ENCODE measurements around the gene PTPRJ. TPM values are rescaled to one million over a fixed set of nuclear protein-coding genes. Genes with fewer than 3 reads are reported as not detected.

Gene PTPRJ
- total and polyA plus RNA-seq, 4 donors, result 4.1 to 24.7 (median 14.6) TPM

DNA sequence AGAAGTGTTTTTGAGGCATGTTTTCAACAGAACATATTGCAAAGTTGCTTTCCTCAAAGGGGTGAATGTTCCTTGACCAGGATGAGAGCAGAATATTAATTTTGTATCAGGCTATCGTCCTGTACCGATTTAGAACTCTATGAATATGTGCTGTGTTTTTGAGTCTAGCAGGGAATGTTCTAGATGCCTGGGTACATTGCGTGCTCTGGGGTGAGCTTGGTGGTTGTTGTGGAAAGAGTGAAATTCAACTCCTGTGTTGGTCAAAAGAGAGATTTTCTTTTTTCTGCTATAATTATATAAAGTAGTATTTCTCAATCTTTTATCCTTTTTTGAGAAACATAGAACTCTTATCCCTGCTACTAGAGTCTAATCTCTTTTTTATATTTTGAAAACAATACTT is 185.1 kb downstream of the PTPRJ start:
- WGBS, result 67% methylated on average over 3 of the region's 3 CpGs
- H3K27me3 ChIP-seq (ENCODE audit: control insufficient read depth in 4 of 4, insufficient read depth in 4 of 4, low read length in 3 of 4), result no peaks in the 10 kb centered on the region
- no peak overlapping the region for H3K4me3 ChIP-seq (ENCODE audit: low read depth in 1 of 3, low read length in 3 of 3)
- H3K4me1 ChIP-seq (ENCODE audit: control insufficient read depth in 4 of 4, insufficient read depth in 4 of 4, low read length in 3 of 4), result no peaks in the 10 kb centered on the region
- TF ChIP-seq FOXA2 (IDR thresholded peaks at IDR 0.05), result no peak
- no peak for TF ChIP-seq GABPA (IDR thresholded peaks at IDR 0.05 in 1 of 2, conservative IDR thresholded peaks at IDR 0.05 in 1 of 2)
- no peak for TF ChIP-seq JUND (IDR thresholded peaks at IDR 0.05)
- no peak for TF ChIP-seq SP1 (IDR thresholded peaks at IDR 0.05)
- TF ChIP-seq, protein P1, sequence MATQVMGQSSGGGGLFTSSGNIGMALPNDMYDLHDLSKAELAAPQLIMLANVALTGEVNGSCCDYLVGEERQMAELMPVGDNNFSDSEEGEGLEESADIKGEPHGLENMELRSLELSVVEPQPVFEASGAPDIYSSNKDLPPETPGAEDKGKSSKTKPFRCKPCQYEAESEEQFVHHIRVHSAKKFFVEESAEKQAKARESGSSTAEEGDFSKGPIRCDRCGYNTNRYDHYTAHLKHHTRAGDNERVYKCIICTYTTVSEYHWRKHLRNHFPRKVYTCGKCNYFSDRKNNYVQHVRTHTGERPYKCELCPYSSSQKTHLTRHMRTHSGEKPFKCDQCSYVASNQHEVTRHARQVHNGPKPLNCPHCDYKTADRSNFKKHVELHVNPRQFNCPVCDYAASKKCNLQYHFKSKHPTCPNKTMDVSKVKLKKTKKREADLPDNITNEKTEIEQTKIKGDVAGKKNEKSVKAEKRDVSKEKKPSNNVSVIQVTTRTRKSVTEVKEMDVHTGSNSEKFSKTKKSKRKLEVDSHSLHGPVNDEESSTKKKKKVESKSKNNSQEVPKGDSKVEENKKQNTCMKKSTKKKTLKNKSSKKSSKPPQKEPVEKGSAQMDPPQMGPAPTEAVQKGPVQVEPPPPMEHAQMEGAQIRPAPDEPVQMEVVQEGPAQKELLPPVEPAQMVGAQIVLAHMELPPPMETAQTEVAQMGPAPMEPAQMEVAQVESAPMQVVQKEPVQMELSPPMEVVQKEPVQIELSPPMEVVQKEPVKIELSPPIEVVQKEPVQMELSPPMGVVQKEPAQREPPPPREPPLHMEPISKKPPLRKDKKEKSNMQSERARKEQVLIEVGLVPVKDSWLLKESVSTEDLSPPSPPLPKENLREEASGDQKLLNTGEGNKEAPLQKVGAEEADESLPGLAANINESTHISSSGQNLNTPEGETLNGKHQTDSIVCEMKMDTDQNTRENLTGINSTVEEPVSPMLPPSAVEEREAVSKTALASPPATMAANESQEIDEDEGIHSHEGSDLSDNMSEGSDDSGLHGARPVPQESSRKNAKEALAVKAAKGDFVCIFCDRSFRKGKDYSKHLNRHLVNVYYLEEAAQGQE (IDR thresholded peaks at IDR 0.05), result no peak
- TF ChIP-seq, protein P2, sequence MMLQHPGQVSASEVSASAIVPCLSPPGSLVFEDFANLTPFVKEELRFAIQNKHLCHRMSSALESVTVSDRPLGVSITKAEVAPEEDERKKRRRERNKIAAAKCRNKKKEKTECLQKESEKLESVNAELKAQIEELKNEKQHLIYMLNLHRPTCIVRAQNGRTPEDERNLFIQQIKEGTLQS (IDR thresholded peaks at IDR 0.05), result no peak
- TF ChIP-seq, protein P3, sequence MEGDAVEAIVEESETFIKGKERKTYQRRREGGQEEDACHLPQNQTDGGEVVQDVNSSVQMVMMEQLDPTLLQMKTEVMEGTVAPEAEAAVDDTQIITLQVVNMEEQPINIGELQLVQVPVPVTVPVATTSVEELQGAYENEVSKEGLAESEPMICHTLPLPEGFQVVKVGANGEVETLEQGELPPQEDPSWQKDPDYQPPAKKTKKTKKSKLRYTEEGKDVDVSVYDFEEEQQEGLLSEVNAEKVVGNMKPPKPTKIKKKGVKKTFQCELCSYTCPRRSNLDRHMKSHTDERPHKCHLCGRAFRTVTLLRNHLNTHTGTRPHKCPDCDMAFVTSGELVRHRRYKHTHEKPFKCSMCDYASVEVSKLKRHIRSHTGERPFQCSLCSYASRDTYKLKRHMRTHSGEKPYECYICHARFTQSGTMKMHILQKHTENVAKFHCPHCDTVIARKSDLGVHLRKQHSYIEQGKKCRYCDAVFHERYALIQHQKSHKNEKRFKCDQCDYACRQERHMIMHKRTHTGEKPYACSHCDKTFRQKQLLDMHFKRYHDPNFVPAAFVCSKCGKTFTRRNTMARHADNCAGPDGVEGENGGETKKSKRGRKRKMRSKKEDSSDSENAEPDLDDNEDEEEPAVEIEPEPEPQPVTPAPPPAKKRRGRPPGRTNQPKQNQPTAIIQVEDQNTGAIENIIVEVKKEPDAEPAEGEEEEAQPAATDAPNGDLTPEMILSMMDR (IDR thresholded peaks at IDR 0.05; ENCODE audit: low read depth, low read length, missing input control), result no peak
- TF ChIP-seq FOXA1 (IDR thresholded peaks at IDR 0.05), result no peak
- no peak for TF ChIP-seq RXRA (IDR thresholded peaks at IDR 0.05)
- TF ChIP-seq, protein P4, sequence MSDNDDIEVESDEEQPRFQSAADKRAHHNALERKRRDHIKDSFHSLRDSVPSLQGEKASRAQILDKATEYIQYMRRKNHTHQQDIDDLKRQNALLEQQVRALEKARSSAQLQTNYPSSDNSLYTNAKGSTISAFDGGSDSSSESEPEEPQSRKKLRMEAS (IDR thresholded peaks at IDR 0.05), result no peak
- TF ChIP-seq HNF4A (conservative IDR thresholded peaks at IDR 0.05), result no peak
- no peak for TF ChIP-seq NR2F2 (IDR thresholded peaks at IDR 0.05)
- no peak overlapping the region for H3K27ac ChIP-seq (ENCODE audit: low read depth in 1 of 2, low read length in 2 of 2)
- no peak for DNase-seq (ENCODE audit: low spot score)
- no peak overlapping the region for H3K9ac ChIP-seq (ENCODE audit: low read depth in 1 of 2, low read length in 2 of 2)
- H3K9me3 ChIP-seq (ENCODE audit: control insufficient read depth in 4 of 4, low read length in 3 of 4), result no peaks in the 10 kb centered on the region
- peaks cover 4 to 51% (median 40%) of the 10 kb centered on the region in 4 donors for H3K36me3 ChIP-seq (ENCODE audit: control insufficient read depth in 4 of 4, insufficient read depth in 3 of 4, low read depth in 1 of 4, low read length in 3 of 4)

DNA sequence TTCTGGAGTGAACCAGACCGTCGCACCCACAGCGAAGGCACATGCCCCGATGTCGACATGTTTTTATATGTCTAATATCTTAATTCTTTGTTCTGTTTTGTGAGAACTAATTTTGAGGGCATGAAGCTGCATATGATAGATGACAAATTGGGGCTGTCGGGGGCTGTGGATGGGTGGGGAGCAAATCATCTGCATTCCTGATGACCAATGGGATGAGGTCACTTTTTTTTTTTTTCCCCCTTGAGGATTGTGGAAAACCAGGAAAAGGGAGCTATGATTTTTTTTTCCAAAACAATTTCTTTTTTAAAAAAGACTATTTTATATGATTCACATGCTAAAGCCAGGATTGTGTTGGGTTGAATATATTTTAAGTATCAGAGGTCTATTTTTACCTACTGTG is 187.0 kb downstream of the PTPRJ start:
- Histone ChIP-seq H3K4me1 (ENCODE audit: control insufficient read depth in 4 of 4, insufficient read depth in 4 of 4, low read length in 3 of 4) (no peaks in the 10 kb centered on the region), H3K27ac (ENCODE audit: low read depth in 1 of 2, low read length in 2 of 2) (no peak overlapping the region), H3K9me3 (ENCODE audit: control insufficient read depth in 4 of 4, low read length in 3 of 4) (no peaks in the 10 kb centered on the region), H3K27me3 (ENCODE audit: control insufficient read depth in 4 of 4, insufficient read depth in 4 of 4, low read length in 3 of 4) (no peaks in the 10 kb centered on the region), H3K36me3 (ENCODE audit: control insufficient read depth in 4 of 4, insufficient read depth in 3 of 4, low read depth in 1 of 4, low read length in 3 of 4) (peaks cover 5 to 42% (median 36%) of the 10 kb centered on the region in 4 donors), H3K4me3 (ENCODE audit: low read depth in 1 of 3, low read length in 3 of 3) (no peak overlapping the region), H3K9ac (ENCODE audit: low read depth in 1 of 2, low read length in 2 of 2) (no peak overlapping the region)
- no peak for DNase-seq (ENCODE audit: low spot score)
- no peak for TF ChIP-seq RAD21 (IDR thresholded peaks at IDR 0.05)
- no peak for TF ChIP-seq YY1 (IDR thresholded peaks at IDR 0.05)
- TF ChIP-seq FOXA2 (IDR thresholded peaks at IDR 0.05), result no peak
- TF ChIP-seq JUND (IDR thresholded peaks at IDR 0.05), result no peak
- TF ChIP-seq TAF1 (conservative IDR thresholded peaks at IDR 0.05), result no peak
- TF ChIP-seq, protein P5, sequence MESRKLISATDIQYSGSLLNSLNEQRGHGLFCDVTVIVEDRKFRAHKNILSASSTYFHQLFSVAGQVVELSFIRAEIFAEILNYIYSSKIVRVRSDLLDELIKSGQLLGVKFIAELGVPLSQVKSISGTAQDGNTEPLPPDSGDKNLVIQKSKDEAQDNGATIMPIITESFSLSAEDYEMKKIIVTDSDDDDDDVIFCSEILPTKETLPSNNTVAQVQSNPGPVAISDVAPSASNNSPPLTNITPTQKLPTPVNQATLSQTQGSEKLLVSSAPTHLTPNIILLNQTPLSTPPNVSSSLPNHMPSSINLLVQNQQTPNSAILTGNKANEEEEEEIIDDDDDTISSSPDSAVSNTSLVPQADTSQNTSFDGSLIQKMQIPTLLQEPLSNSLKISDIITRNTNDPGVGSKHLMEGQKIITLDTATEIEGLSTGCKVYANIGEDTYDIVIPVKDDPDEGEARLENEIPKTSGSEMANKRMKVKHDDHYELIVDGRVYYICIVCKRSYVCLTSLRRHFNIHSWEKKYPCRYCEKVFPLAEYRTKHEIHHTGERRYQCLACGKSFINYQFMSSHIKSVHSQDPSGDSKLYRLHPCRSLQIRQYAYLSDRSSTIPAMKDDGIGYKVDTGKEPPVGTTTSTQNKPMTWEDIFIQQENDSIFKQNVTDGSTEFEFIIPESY (IDR thresholded peaks at IDR 0.05), result no peak
- no peak for TF ChIP-seq EGR1 (IDR thresholded peaks at IDR 0.05; ENCODE audit: low read depth in 2 of 2)
- no peak for TF ChIP-seq RXRA (IDR thresholded peaks at IDR 0.05)
- no peak for TF ChIP-seq GABPA (IDR thresholded peaks at IDR 0.05 in 1 of 2, conservative IDR thresholded peaks at IDR 0.05 in 1 of 2)
- TF ChIP-seq, protein P3 (IDR thresholded peaks at IDR 0.05; ENCODE audit: low read depth, low read length, missing input control), result no peak
- TF ChIP-seq, protein P2 (IDR thresholded peaks at IDR 0.05), result no peak
- TF ChIP-seq NR2F2 (IDR thresholded peaks at IDR 0.05), result no peak
- TF ChIP-seq, protein P1 (IDR thresholded peaks at IDR 0.05), result no peak
- TF ChIP-seq FOXA1 (IDR thresholded peaks at IDR 0.05), result no peak
- 96% methylated on average over 6 of the region's 6 CpGs for WGBS

Measured in liver (tissue), 9 donors.